ENCODE data around the gene SLAMF6.

Gene SLAMF6

GRCh38 chr1:160454371-160455152 lies 68.5 kb downstream of the SLAMF6 start:
- H3K4me3 ChIP-seq (ENCODE audit: low read length): no peak overlapping the region
- no peak for TF ChIP-seq ZNF274 (IDR thresholded peaks at IDR 0.05; ENCODE audit: low read depth, low read length)

GRCh38 chr1:160453443-160453842 lies 69.6 kb downstream of the SLAMF6 start:
- H3K4me3 ChIP-seq (ENCODE audit: low read length): no peak overlapping the region
- TF ChIP-seq ZNF274 (IDR thresholded peaks at IDR 0.05; ENCODE audit: low read depth, low read length): no peak

GRCh38 chr1:160451859-160452232 lies 71.2 kb downstream of the SLAMF6 start:
- peak overlapping the region; percentile 42; the same call in 1 of the 2 replicates for H3K4me3 ChIP-seq (ENCODE audit: low read length)
- TF ChIP-seq ZNF274 (IDR thresholded peaks at IDR 0.05; ENCODE audit: low read depth, low read length): no peak

GRCh38 chr1:160451119-160451858 lies 71.8 kb downstream of the SLAMF6 start:
- H3K4me3 ChIP-seq (ENCODE audit: low read length): peak overlapping the region; percentile 51; the same call in 1 of the 2 replicates
- no peak for TF ChIP-seq ZNF274 (IDR thresholded peaks at IDR 0.05; ENCODE audit: low read depth, low read length)

- no peak overlapping the region for H3K4me3 ChIP-seq (ENCODE audit: low read length)
- TF ChIP-seq ZNF274 (IDR thresholded peaks at IDR 0.05; ENCODE audit: low read depth, low read length): no peak
Observed at GRCh38 chr1:160449494-160449893, 73.6 kb downstream of the SLAMF6 start.

GRCh38 chr1:160446945-160447600 lies 76.0 kb downstream of the SLAMF6 start:
- H3K4me3 ChIP-seq (ENCODE audit: low read length): no peak overlapping the region
- TF ChIP-seq ZNF274 (IDR thresholded peaks at IDR 0.05; ENCODE audit: low read depth, low read length): no peak

GRCh38 chr1:160439718-160440117 lies 83.3 kb downstream of the SLAMF6 start:
- no peak for TF ChIP-seq ZNF274 (IDR thresholded peaks at IDR 0.05; ENCODE audit: low read depth, low read length)
- no peak overlapping the region for H3K4me3 ChIP-seq (ENCODE audit: low read length)

GRCh38 chr1:160438935-160439334 lies 84.1 kb downstream of the SLAMF6 start:
- no peak overlapping the region for H3K4me3 ChIP-seq (ENCODE audit: low read length)
- TF ChIP-seq ZNF274 (IDR thresholded peaks at IDR 0.05; ENCODE audit: low read depth, low read length): no peak

GRCh38 chr1:160438317-160438918 lies 84.6 kb downstream of the SLAMF6 start:
- H3K4me3 ChIP-seq (ENCODE audit: low read length): peak overlapping the region; percentile 56; the same call in 1 of the 2 replicates
- TF ChIP-seq ZNF274 (IDR thresholded peaks at IDR 0.05; ENCODE audit: low read depth, low read length): no peak

- H3K4me3 ChIP-seq (ENCODE audit: low read length): peak overlapping the region; percentile 56
- no peak for TF ChIP-seq ZNF274 (IDR thresholded peaks at IDR 0.05; ENCODE audit: low read depth, low read length)
Observed at GRCh38 chr1:160437432-160438316, 85.4 kb downstream of the SLAMF6 start.

- H3K4me3 ChIP-seq (ENCODE audit: low read length): no peak overlapping the region
- TF ChIP-seq ZNF274 (IDR thresholded peaks at IDR 0.05; ENCODE audit: low read depth, low read length): no peak
Observed at GRCh38 chr1:160436966-160437365, 86.1 kb downstream of the SLAMF6 start.

Data from GM08714 (cell line).